A549 (cell line): ENCODE measurements around the gene RANBP9. TPM values are rescaled to one million over a fixed set of nuclear protein-coding genes. Genes with fewer than 3 reads are reported as not detected.

Experiments
- ATAC-seq, 2 experiments: fragments of 200-7000 bp in 1 of 2; fragments of >200 bp in 1 of 2; cut with Nextera tagmentation in 1 of 2; cut with Tn5 transposase in 1 of 2; 3 replicates each; pipeline versions ENCODE4 v1.8.0 to v1.9.1; 2018 to 2020; ENCODE audit warnings: mild to moderate bottlenecking in 1 of 2, moderate library complexity in 1 of 2
- CTCF ChIA-PET: fragments of 300-600 bp; sonication (Branson Sonifier 250); formaldehyde crosslinking; extraction: SDS; loops from one replicate; lab custom pipeline; 2021; ENCODE audit warnings: antibody characterized with exemption, inconsistent platforms; lab: Yijun Ruan, JAX
- POLR2A ChIA-PET: fragments of 350-600 bp; formaldehyde crosslinking; extraction: SDS; loops from one replicate; lab custom pipeline; 2021; ENCODE audit warnings: antibody characterized with exemption, inconsistent platforms; lab: Yijun Ruan, JAX
- DNase-seq, 2 experiments: peaks; one replicate each; pipeline versions ENCODE4 v3.0.0 to v3.0.0-alpha.2; 2011 to 2016; ENCODE audit warnings: low read depth in 1 of 2, low spot score in 1 of 2
- FAIRE-seq: peaks from 2 replicates; lab custom pipeline; 2011; peaks lifted over from hg19 to GRCh38; lab: Jason Lieb, UNC
- H3K27ac ChIP-seq, 2 experiments: fragments of >200 bp; sonication (Bioruptor Twin); formaldehyde crosslinking; 3 replicates each; pipeline ENCODE4 v1.5.1; 2016 to 2017
- H3K4me1 ChIP-seq: fragments of >200 bp; sonication (Bioruptor Twin); formaldehyde crosslinking; 3 replicates; pipeline ENCODE4 v1.6.1; 2016
- H3K4me2 ChIP-seq: fragments of >200 bp; sonication (Bioruptor Twin); formaldehyde crosslinking; 3 replicates; pipeline ENCODE4 v1.6.1; 2016
- H3K4me3 ChIP-seq: fragments of >200 bp; sonication (Bioruptor Twin); formaldehyde crosslinking; 3 replicates; pipeline ENCODE4 v1.5.1; 2016
- H3K9me3 ChIP-seq: fragments of >200 bp; sonication (Bioruptor Twin); formaldehyde crosslinking; 3 replicates; pipeline ENCODE4 v1.6.1; 2016
- EHMT2 ChIP-seq: fragments of 200-600 bp; sonication (generic); IDR thresholded peaks from 2 replicates; pipeline ENCODE4 v1.6.1; 2016; ENCODE audit warnings: antibody characterized with exemption, low read depth, mild to moderate bottlenecking, moderate library complexity
- HES2 ChIP-seq: fragments of >200 bp; sonication (Bioruptor Twin); formaldehyde crosslinking; IDR thresholded peaks from 2 replicates; pipeline ENCODE4 v1.6.1; 2016
- HOXA7 ChIP-seq: fragments of 250-450 bp; sonication (Bioruptor Pico); IDR thresholded peaks from 2 replicates; pipeline ENCODE4 v1.5.0; 2020; ENCODE audit warnings: mild to moderate bottlenecking, moderate library complexity
- HOXB13 ChIP-seq: fragments of 250-450 bp; sonication (Bioruptor Pico); IDR thresholded peaks from 2 replicates; pipeline ENCODE4 v1.5.0; 2020; ENCODE audit warnings: low read depth, mild to moderate bottlenecking, moderate library complexity
- MAFK ChIP-seq: fragments of 450-650 bp; IDR thresholded peaks from 2 replicates; pipeline ENCODE4 v1.6.1; 2014; ENCODE audit not compliant: partially characterized antibody
- MYC ChIP-seq: IDR thresholded peaks from 2 replicates; pipeline ENCODE4 v1.6.1; 2012; ENCODE audit warnings: mild to moderate bottlenecking, inconsistent platforms, low read length, improper control_type of control experiment, borderline replicate concordance
- NFE2L2 ChIP-seq: fragments of 150-350 bp; conservative IDR thresholded peaks from 2 replicates; pipeline ENCODE4 v1.6.1; 2014; ENCODE audit warnings: low read length
- NR3C1 ChIP-seq: fragments of >200 bp; sonication (Bioruptor Twin); formaldehyde crosslinking; IDR thresholded peaks from 3 replicates; pipeline ENCODE4 v1.6.1; 2017
- PHF8 ChIP-seq: fragments of 200-600 bp; sonication (generic); IDR thresholded peaks from 2 replicates; pipeline ENCODE4 v1.6.1; 2016; ENCODE audit warnings: low read depth, mild to moderate bottlenecking, antibody characterized with exemption, moderate library complexity, borderline replicate concordance
- RAD21 ChIP-seq, 2 experiments: fragments of >200 bp in 1 of 2; sonication (Bioruptor Twin) in 1 of 2; formaldehyde crosslinking in 1 of 2; IDR thresholded peaks in 1 of 2; conservative IDR thresholded peaks in 1 of 2; 2 replicates in 1 of 2; 3 replicates in 1 of 2; pipeline ENCODE4 v1.6.1; 2012 to 2018; ENCODE audit warnings: inconsistent platforms in 1 of 2
- RARB ChIP-seq: fragments of 250-450 bp; sonication (Bioruptor Pico); IDR thresholded peaks from 2 replicates; pipeline ENCODE4 v1.8.0; 2021; ENCODE audit warnings: mild to moderate bottlenecking, moderate library complexity
- RCOR1 ChIP-seq: fragments of 150-350 bp; IDR thresholded peaks from 2 replicates; pipeline ENCODE4 v1.6.1; 2014; ENCODE audit warnings: antibody characterized with exemption, low read length, low read depth
- REST ChIP-seq: fragments of 200-600 bp; sonication (generic); IDR thresholded peaks from 2 replicates; pipeline ENCODE4 v1.6.1; 2016; ENCODE audit warnings: antibody characterized with exemption, mild to moderate bottlenecking, moderate library complexity
- RFX5 ChIP-seq: fragments of 450-650 bp; IDR thresholded peaks from 2 replicates; pipeline ENCODE4 v1.7.1; 2014; ENCODE audit warnings: antibody characterized with exemption, mild to moderate bottlenecking, moderate library complexity
- TP53 ChIP-seq: fragments of 250-450 bp; sonication (Bioruptor Pico); IDR thresholded peaks from 2 replicates; pipeline ENCODE4 v1.5.0; 2021; ENCODE audit warnings: mild to moderate bottlenecking, moderate library complexity
- USF2 ChIP-seq: fragments of 450-650 bp; IDR thresholded peaks from 2 replicates; pipeline ENCODE4 v1.6.1; 2014; ENCODE audit warnings: antibody characterized with exemption
- ZFP36 ChIP-seq: fragments of 450-650 bp; IDR thresholded peaks from 2 replicates; pipeline ENCODE4 v1.6.1; 2014; ENCODE audit warnings: borderline replicate concordance; ENCODE audit not compliant: partially characterized antibody
- ZSCAN20 ChIP-seq: fragments of 250-450 bp; sonication (Bioruptor Pico); IDR thresholded peaks from 2 replicates; pipeline ENCODE4 v1.8.0; 2022; ENCODE audit warnings: mild to moderate bottlenecking, moderate library complexity
- WGBS: methylation state at CpG from one replicate; pipeline ENCODE4 v1.1.6; 2017; ENCODE audit errors: missing lambda C conversion rate; 5-methylcytosine and 5-hydroxymethylcytosine counted together
- polyA plus RNA-seq, 4 experiments: library from polyadenylated mRNA; depleted of rRNA in 3 of 4; stranded (reverse); fragments of >200 nt; fragmentation: RNase III in 1 of 4; extraction: RNeasy Plus Mini Kit Qiagen cat#74134 plus additional on column Dnase treatment in 1 of 4; gene quantifications; 2 replicates in 3 of 4; 3 replicates in 1 of 4; pipeline ENCODE4 v1.2.3, GENCODE V29; 2011 to 2017

Gene RANBP9
- polyA plus RNA-seq, 2 of the 4 experiments (the other 2 are of a cell fraction), result 13.7 to 15.7 TPM

- Histone ChIP-seq H3K4me3 (peak overlapping the region; percentile 94), H3K27ac (peak overlapping the region; percentile 84 to 99), H3K4me1 (peaks cover 10% of the 10 kb centered on the region; the same call in 2 of the 3 replicates), H3K4me2 (peak overlapping the region; percentile 84), H3K9me3 (no peaks in the 10 kb centered on the region)
- POLR2A ChIA-PET, result interaction anchor here (0.8 to 2.4 kb wide), 14 partner anchors 7 to 312 kb away, joined by 3 to 40 read pairs (median 4); partner anchors contain the start of genes GFOD1, MCUR1, RANBP9 and SIRT5
- DNase-seq (peak in 1 of 2 experiments; percentile 23), FAIRE-seq (no peak), ATAC-seq (peak; percentile 67 to 72)
- CTCF ChIA-PET, result interaction anchor here (0.7 to 4.1 kb wide), 12 partner anchors 10 to 420 kb away, joined by 3 to 22 read pairs (median 4); partner anchors contain the start of gene SIRT5
- TF ChIP-seq MYC (no peak), PHF8 (peak; percentile 49; the same call in 1 of the 2 replicates)
- WGBS, result 6% methylated on average over 17 of the region's 38 CpGs
Measured at GRCh38 chr6:13614126-13614925, 97.3 kb downstream of the RANBP9 start.

GRCh38 chr6:13613029-13613594 lies 98.5 kb downstream of the RANBP9 start:
- no peak for ATAC-seq
- no peak for DNase-seq
- no peak for FAIRE-seq
- Histone ChIP-seq H3K4me2 (peak overlapping the region; percentile 84), H3K27ac (no peak overlapping the region), H3K4me1 (peaks cover 10% of the 10 kb centered on the region; the same call in 2 of the 3 replicates), H3K4me3 (no peak overlapping the region), H3K9me3 (no peaks in the 10 kb centered on the region)
- WGBS, result 75% methylated on average over 3 of the region's 3 CpGs
- ChIA-PET POLR2A (no interaction called here), CTCF (interaction anchor here (1.0 to 1.8 kb wide), 2 partner anchors 11 to 19 kb away, joined by 3 to 4 read pairs; no protein-coding TSS in a partner anchor)
- TF ChIP-seq RARB (CRISPR knock-in tag), result no peak
- TF ChIP-seq HES2, result no peak
- TF ChIP-seq HOXB13, result no peak
- TF ChIP-seq TP53, result no peak
- TF ChIP-seq RFX5, result no peak
- no peak for TF ChIP-seq MAFK
- no peak for TF ChIP-seq NFE2L2
- no peak for TF ChIP-seq RCOR1
- TF ChIP-seq ZFP36, result no peak
- no peak for TF ChIP-seq EHMT2
- TF ChIP-seq NR3C1, result no peak
- no peak for TF ChIP-seq REST
- no peak for TF ChIP-seq ZSCAN20 (CRISPR knock-in tag)
- TF ChIP-seq USF2, result no peak
- TF ChIP-seq HOXA7, result no peak
- TF ChIP-seq RAD21 (conservative IDR thresholded peaks at IDR 0.05 in 1 of 2, IDR thresholded peaks at IDR 0.05 in 1 of 2), result no peak
